WTC11 (cell line): ENCODE data around the gene CHTF8. TPM values are rescaled to one million over a fixed set of nuclear protein-coding genes. Genes with fewer than 3 reads are reported as not detected.

ENCODE experiments used
- ATAC-seq: fragments of 200-7000 bp; cut with Tn5 transposase; 2 replicates; pipeline ENCODE4 v1.10.0; 2021; ENCODE audit warnings: mild to moderate bottlenecking, moderate library complexity
- Bru-seq: library from RNA; stranded (reverse); fragments of 400-500 nt; gene quantifications from one replicate; lab custom pipeline; 2021; lab: Mats Ljungman, UMichigan
- CTCF ChIA-PET: fragments of 300-600 bp; sonication (Branson Sonifier 250); formaldehyde crosslinking; loops from one replicate; lab custom pipeline; 2021; ENCODE audit warnings: antibody characterized with exemption; lab: Charles Lee
- POLR2A ChIA-PET: fragments of 350-600 bp; sonication (Branson Sonifier 250); formaldehyde crosslinking; loops from one replicate; lab custom pipeline; 2021; ENCODE audit warnings: antibody characterized with exemption; lab: Charles Lee
- DNase-seq: peaks from one replicate; pipeline ENCODE4 v3.0.0; 2021; ENCODE audit warnings: low spot score
- H3K27ac Mint-ChIP-seq: 2 replicates; pipeline ENCODE4 v1.8.0; 2021; ENCODE audit warnings: mixed read lengths
- H3K27me3 Mint-ChIP-seq: 2 replicates; pipeline ENCODE4 v1.8.0; 2021; ENCODE audit warnings: low read depth, mild to moderate bottlenecking, moderate library complexity, mixed read lengths
- H3K36me3 Mint-ChIP-seq: 2 replicates; pipeline ENCODE4 v1.8.0; 2021; ENCODE audit warnings: mixed read lengths
- H3K4me1 Mint-ChIP-seq: 2 replicates; pipeline ENCODE4 v1.8.0; 2022; ENCODE audit warnings: mixed read lengths
- H3K4me3 Mint-ChIP-seq: 2 replicates; pipeline ENCODE4 v1.8.0; 2021; ENCODE audit warnings: mild to moderate bottlenecking, moderate library complexity, mixed read lengths
- H3K9me3 Mint-ChIP-seq: 2 replicates; pipeline ENCODE4 v1.8.0; 2021; ENCODE audit warnings: mixed read lengths
- CBFB ChIP-seq: sonication (generic); formaldehyde crosslinking; IDR thresholded peaks from 2 replicates; pipeline ENCODE4 v1.8.1; 2022; ENCODE audit warnings: mild to moderate bottlenecking, low read depth, missing genetic modification reagents
- CREM ChIP-seq: sonication (generic); formaldehyde crosslinking; IDR thresholded peaks from 2 replicates; pipeline ENCODE4 v1.8.1; 2022; ENCODE audit warnings: mild to moderate bottlenecking, missing genetic modification reagents, moderate library complexity
- E2F4 ChIP-seq: sonication (generic); formaldehyde crosslinking; IDR thresholded peaks from 2 replicates; pipeline ENCODE4 v1.8.1; 2022; ENCODE audit warnings: low read depth, mild to moderate bottlenecking, moderate library complexity, missing genetic modification reagents, borderline replicate concordance
- FOXK1 ChIP-seq: sonication (generic); formaldehyde crosslinking; IDR thresholded peaks from 2 replicates; pipeline ENCODE4 v1.8.0; 2022; ENCODE audit warnings: mild to moderate bottlenecking, moderate library complexity, missing genetic modification reagents
- FOXP1 ChIP-seq: sonication (generic); formaldehyde crosslinking; IDR thresholded peaks from 2 replicates; pipeline ENCODE4 v1.8.0; 2022; ENCODE audit warnings: missing genetic modification reagents, mild to moderate bottlenecking, moderate library complexity, borderline replicate concordance
- FOXP4 ChIP-seq: sonication (generic); formaldehyde crosslinking; IDR thresholded peaks from 2 replicates; pipeline ENCODE4 v1.8.0; 2022; ENCODE audit warnings: mild to moderate bottlenecking, missing genetic modification reagents
- HMGA2 ChIP-seq: fragments of 250-450 bp; sonication (Bioruptor Pico); IDR thresholded peaks from 2 replicates; pipeline ENCODE4 v1.4.0; 2021; ENCODE audit warnings: mild to moderate bottlenecking, moderate library complexity
- IRF2 ChIP-seq: sonication (generic); formaldehyde crosslinking; IDR thresholded peaks from 2 replicates; pipeline ENCODE4 v1.8.0; 2022; ENCODE audit warnings: low read depth, missing genetic modification reagents, borderline replicate concordance
- JUN ChIP-seq: sonication (generic); formaldehyde crosslinking; IDR thresholded peaks from 2 replicates; pipeline ENCODE4 v1.8.0; 2023; ENCODE audit warnings: mild to moderate bottlenecking, missing genetic modification reagents
- MLX ChIP-seq: sonication (generic); formaldehyde crosslinking; IDR thresholded peaks from 2 replicates; pipeline ENCODE4 v1.8.1; 2023; ENCODE audit warnings: mild to moderate bottlenecking, missing genetic modification reagents, moderate library complexity
- NFATC4 ChIP-seq: fragments of 250-450 bp; sonication (Bioruptor Pico); IDR thresholded peaks from 2 replicates; pipeline ENCODE4 v1.9.0; 2021; ENCODE audit warnings: mild to moderate bottlenecking
- NR2C2 ChIP-seq: sonication (generic); formaldehyde crosslinking; IDR thresholded peaks from 2 replicates; pipeline ENCODE4 v1.8.0; 2022; ENCODE audit warnings: mild to moderate bottlenecking, missing genetic modification reagents
- RORB ChIP-seq: fragments of 250-450 bp; sonication (Bioruptor Pico); IDR thresholded peaks from 2 replicates; pipeline ENCODE4 v1.9.0; 2021; ENCODE audit warnings: mild to moderate bottlenecking
- SMAD4 ChIP-seq: sonication (generic); formaldehyde crosslinking; IDR thresholded peaks from 2 replicates; pipeline ENCODE4 v1.8.0; 2022; ENCODE audit warnings: mild to moderate bottlenecking, missing genetic modification reagents
- TP53 ChIP-seq: sonication (generic); formaldehyde crosslinking; IDR thresholded peaks from 2 replicates; pipeline ENCODE4 v1.8.1; 2023; ENCODE audit warnings: mild to moderate bottlenecking, missing genetic modification reagents
- USF1 ChIP-seq: sonication (generic); formaldehyde crosslinking; IDR thresholded peaks from 2 replicates; pipeline ENCODE4 v1.8.0; 2022; ENCODE audit warnings: mild to moderate bottlenecking, missing genetic modification reagents
- ZBTB43 ChIP-seq: sonication (generic); formaldehyde crosslinking; IDR thresholded peaks from 2 replicates; pipeline ENCODE4 v1.8.1; 2023; ENCODE audit warnings: mild to moderate bottlenecking, missing genetic modification reagents
- ZMAT4 ChIP-seq: fragments of 250-450 bp; sonication (Bioruptor Pico); IDR thresholded peaks from 2 replicates; pipeline ENCODE4 v1.9.0; 2021; ENCODE audit warnings: mild to moderate bottlenecking
- ZNF263 ChIP-seq: sonication (generic); formaldehyde crosslinking; IDR thresholded peaks from 2 replicates; pipeline ENCODE4 v1.8.1; 2022; ENCODE audit warnings: low read depth, mild to moderate bottlenecking, moderate library complexity, missing genetic modification reagents
- ZNF416 ChIP-seq: fragments of 250-450 bp; sonication (Bioruptor Pico); IDR thresholded peaks from 2 replicates; pipeline ENCODE4 v1.9.0; 2021; ENCODE audit warnings: mild to moderate bottlenecking, inconsistent platforms
- long read RNA-seq, 3 experiments: library from RNA in 1 of 3; library from capped mRNA in 1 of 3; library from polyadenylated mRNA in 1 of 3; unstranded in 2 of 3; stranded (forward) in 1 of 3; transcript quantifications; one replicate each; pipeline ENCODE4 v2.0.0, GENCODE V29; 2021
- total RNA-seq: library from RNA; stranded (reverse); gene quantifications from 3 replicates; pipeline ENCODE4 v1.2.3, GENCODE V29; 2021
- TF ChIP-seq, protein P1 (sequence below): sonication (generic); formaldehyde crosslinking; IDR thresholded peaks from 2 replicates; pipeline ENCODE4 v1.8.0; 2023; ENCODE audit warnings: missing genetic modification reagents, mild to moderate bottlenecking, borderline replicate concordance

Gene CHTF8
- total RNA-seq (115 to 134 TPM (median 132 TPM) in 3 replicates), Bru-seq, nascent RNA (percentile 85 among the genes with signal in this experiment)
- long read RNA-seq, experiment 1, transcript CHTF8-203 (4 exons, 2,903 nt), result major isoform, 221 of 551 reads
- long read RNA-seq, experiment 1, transcript CHTF8-201 (1 exons, 2,561 nt), result minor isoform, 51 of 551 reads
- long read RNA-seq, experiment 1, transcript CHTF8-205 (3 exons, 856 nt), result minor isoform, 113 of 551 reads
- long read RNA-seq, experiment 1, transcript CHTF8-202 (4 exons, 1,073 nt), result minor isoform, 59 of 551 reads
- long read RNA-seq, experiment 1, partial matches to known transcripts, result 11 of 551 reads
- long read RNA-seq, experiment 1, other reads (novel, unspliced or antisense), result 23 of 551 reads
- long read RNA-seq, experiment 2, transcript CHTF8-201 (1 exons, 2,561 nt), result major isoform, 47 of 105 reads
- long read RNA-seq, experiment 2, transcript CHTF8-202 (4 exons, 1,073 nt), result minor isoform, 5 of 105 reads
- long read RNA-seq, experiment 2, transcript CHTF8-205 (3 exons, 856 nt), result minor isoform, 15 of 105 reads
- long read RNA-seq, experiment 2, transcript CHTF8-203 (4 exons, 2,903 nt), result minor isoform, 22 of 105 reads
- long read RNA-seq, experiment 2, partial matches to known transcripts, result 4 of 105 reads
- long read RNA-seq, experiment 2, other reads (novel, unspliced or antisense), result 10 of 105 reads
- long read RNA-seq, experiment 3, transcript CHTF8-207 (3 exons, 475 nt), result major isoform, 7 of 28 reads
- long read RNA-seq, experiment 3, partial matches to known transcripts, result 0 of 28 reads
- long read RNA-seq, experiment 3, other reads (novel, unspliced or antisense), result 16 of 28 reads

DNA sequence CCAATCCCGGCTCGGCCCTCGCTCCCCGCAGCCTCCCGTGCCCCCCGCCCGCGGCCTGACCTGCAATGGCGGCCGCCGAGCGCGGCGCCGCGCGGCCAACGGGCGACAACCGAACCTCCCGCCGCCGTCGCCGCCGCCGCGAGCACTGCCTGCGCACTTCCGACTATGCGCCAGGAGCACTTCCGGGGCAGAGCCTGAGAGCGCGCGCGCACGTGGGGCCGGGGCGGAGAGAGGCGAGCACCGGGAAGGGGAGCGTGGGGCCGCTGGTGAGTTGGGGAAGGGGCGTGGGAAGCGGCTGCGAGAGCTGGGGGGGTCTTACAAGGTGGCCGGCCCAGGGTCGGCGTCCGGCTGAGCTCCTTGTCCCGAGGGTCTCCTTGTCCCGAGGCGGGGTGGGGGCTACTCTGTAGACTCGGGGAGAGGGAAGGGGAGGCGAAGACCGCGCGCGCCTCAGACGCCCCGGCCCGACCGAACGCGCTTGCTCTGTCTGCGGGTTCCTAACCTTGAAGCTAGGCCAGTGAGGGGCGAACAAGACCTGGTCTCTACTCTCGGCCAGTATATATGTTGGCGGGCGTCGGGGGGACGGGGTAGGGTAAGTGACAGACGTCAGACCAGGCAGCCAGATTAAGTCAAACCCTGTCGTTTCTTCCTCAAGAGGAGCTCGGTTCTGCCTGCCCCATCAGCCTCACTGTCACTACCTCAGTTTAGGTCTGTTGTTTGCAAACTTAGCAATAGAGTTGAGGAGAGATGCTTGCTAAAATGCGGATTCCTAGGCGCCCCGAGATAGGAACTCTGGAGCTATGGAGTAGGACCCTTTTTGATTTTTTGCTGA, at the start of gene CHTF8, which contains the start of gene UTP4:
Gene CHTF8, minus strand, starts transcription at position 165 of the 829 bp plus-strand sequence. CDS start 11,130 bp downstream, outside the sequence.
Gene UTP4, plus strand, starts transcription at position 226 of the 829 bp plus-strand sequence. CDS start 811 bp downstream, outside the sequence.
- Mint-ChIP-seq H3K9me3 (no peaks in the 10 kb centered on the region), H3K36me3 (peaks cover 33% of the 10 kb centered on the region), H3K27me3 (no peaks in the 10 kb centered on the region), H3K4me3 (peak within 1 kb of the TSS; percentile 97), H3K27ac (peak within 1 kb of the TSS; percentile 98), H3K4me1 (peaks cover 40% of the 10 kb centered on the region)
- POLR2A ChIA-PET, result interaction anchor here (0.6 to 1.5 kb wide), 6 partner anchors 14 to 198 kb away, joined by 3 to 7 read pairs (median 4); no protein-coding TSS in a partner anchor
- DNase-seq, result peak; percentile 81
- CTCF ChIA-PET, result interaction anchor here (1.0 to 1.3 kb wide), 4 partner anchors 9 to 604 kb away, joined by 3 to 7 read pairs (median 5); no protein-coding TSS in a partner anchor
- ATAC-seq, result peak; percentile 70
- TF ChIP-seq FOXK1 (CRISPR knock-in tag) (peak; percentile 92), NFATC4 (no peak), SMAD4 (no peak), NR2C2 (CRISPR knock-in tag) (peak; percentile 88), HMGA2 (CRISPR knock-in tag) (no peak), RORB (CRISPR knock-in tag) (no peak), CBFB (peak; percentile 94; the same call in 1 of the 2 replicates), USF1 (CRISPR knock-in tag) (peak; percentile 73), TP53 (CRISPR knock-in tag) (peak; percentile 71; the same call in 1 of the 2 replicates), JUN (CRISPR knock-in tag) (0 out of 2 replicates have a peak, but pooled peaks have one; percentile 55), IRF2 (CRISPR knock-in tag) (no peak), CREM (CRISPR knock-in tag) (peak; percentile 80; the same call in 1 of the 2 replicates), ZBTB43 (CRISPR knock-in tag) (peak; percentile 66; the same call in 1 of the 2 replicates), ZNF416 (CRISPR knock-in tag) (0 out of 2 replicates have a peak, but pooled peaks have one; percentile 31), FOXP1 (CRISPR knock-in tag) (peak; percentile 78; the same call in 1 of the 2 replicates), FOXP4 (CRISPR knock-in tag) (peak; percentile 84), ZMAT4 (no peak), MLX (CRISPR knock-in tag) (no peak), ZNF263 (CRISPR knock-in tag) (no peak), E2F4 (peak; percentile 61; the same call in 1 of the 2 replicates)
- TF ChIP-seq, protein P1, sequence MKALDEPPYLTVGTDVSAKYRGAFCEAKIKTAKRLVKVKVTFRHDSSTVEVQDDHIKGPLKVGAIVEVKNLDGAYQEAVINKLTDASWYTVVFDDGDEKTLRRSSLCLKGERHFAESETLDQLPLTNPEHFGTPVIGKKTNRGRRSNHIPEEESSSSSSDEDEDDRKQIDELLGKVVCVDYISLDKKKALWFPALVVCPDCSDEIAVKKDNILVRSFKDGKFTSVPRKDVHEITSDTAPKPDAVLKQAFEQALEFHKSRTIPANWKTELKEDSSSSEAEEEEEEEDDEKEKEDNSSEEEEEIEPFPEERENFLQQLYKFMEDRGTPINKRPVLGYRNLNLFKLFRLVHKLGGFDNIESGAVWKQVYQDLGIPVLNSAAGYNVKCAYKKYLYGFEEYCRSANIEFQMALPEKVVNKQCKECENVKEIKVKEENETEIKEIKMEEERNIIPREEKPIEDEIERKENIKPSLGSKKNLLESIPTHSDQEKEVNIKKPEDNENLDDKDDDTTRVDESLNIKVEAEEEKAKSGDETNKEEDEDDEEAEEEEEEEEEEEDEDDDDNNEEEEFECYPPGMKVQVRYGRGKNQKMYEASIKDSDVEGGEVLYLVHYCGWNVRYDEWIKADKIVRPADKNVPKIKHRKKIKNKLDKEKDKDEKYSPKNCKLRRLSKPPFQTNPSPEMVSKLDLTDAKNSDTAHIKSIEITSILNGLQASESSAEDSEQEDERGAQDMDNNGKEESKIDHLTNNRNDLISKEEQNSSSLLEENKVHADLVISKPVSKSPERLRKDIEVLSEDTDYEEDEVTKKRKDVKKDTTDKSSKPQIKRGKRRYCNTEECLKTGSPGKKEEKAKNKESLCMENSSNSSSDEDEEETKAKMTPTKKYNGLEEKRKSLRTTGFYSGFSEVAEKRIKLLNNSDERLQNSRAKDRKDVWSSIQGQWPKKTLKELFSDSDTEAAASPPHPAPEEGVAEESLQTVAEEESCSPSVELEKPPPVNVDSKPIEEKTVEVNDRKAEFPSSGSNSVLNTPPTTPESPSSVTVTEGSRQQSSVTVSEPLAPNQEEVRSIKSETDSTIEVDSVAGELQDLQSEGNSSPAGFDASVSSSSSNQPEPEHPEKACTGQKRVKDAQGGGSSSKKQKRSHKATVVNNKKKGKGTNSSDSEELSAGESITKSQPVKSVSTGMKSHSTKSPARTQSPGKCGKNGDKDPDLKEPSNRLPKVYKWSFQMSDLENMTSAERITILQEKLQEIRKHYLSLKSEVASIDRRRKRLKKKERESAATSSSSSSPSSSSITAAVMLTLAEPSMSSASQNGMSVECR (CRISPR knock-in tag), result peak; percentile 81; the same call in 1 of the 2 replicates
